ENCODE results near the gene SMC3.

SMC3 gene

DNA sequence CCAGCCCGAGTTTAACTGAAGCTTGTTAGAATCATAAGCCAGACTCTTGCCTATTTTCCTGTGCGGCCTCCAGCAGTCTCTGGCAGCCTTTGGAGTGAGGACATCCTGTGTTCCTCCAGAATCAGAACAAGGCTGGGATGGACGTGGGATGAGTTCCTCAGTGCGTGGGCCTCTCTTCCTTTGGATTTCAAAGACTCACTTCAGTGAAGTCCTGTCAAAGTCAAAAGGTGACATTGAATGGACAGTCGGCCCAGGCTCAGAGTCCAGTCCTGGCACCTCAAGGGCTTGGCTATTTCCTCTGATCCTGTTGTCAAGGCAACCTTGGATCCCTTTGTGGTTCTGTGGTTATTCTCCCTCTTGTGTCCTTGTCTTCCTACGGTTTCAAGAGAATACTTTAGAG is 21.4 kb upstream of the SMC3 start:
- DNase-seq, result no peak

DNA sequence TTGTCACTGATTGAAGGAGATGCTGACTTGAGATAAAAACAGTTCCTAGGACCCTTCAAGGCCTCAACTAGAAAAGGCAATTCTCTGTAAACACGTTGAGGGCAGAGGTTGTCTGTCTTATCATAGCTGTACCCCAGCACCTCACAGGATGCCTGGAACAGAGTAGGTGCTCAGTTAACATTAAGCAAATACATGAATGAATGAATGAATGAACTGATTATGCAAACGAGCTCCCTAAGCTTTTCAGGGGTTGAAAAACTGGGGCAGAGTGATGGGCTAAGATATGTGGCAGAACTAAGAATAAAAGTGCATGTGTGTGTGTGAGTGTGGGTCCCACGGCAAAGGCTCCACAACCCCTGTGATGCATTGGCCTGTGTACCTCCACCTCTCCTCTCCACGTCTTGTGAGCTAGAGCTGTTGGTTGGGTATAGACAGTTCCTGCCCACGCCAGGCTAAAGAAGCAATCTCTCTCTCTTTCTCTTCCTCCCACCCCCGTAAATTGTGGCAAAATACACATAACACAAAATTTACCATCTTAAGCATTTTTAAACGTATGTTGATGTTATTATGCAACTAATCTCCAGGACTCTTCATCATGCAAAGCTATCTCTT is 20.9 kb upstream of the SMC3 start:
- DNase-seq, result no peak

DNA sequence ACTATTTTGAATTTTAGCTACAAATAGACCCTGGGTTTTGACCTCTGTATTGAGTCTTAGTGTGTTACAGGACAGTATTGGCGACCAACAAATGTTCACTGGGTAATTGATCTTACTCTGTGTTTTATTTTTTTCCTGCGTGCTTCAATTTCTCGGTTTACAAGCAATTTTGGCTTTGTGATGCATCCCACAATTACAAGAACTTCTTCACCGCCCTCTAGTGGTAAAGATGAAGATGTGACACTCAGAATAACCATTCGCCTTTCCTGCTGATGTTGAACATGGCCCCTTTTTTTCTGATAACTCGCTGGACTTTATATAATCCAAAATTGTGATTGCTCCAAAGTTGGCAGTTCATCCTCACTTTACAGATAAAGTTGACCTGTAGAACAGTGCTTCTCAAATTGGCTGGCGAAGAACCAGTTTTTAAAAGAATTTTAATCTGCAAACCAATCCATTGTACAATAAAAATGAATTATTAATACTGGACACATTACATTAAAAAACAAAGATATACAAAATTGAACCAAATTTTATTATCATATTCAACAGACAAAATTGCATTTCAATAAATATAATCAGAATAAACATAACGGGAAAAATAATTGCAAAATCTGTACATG is 20.2 kb upstream of the SMC3 start:
- peak in 2 of 5 experiments; percentile 50 to 76 for DNase-seq

GRCh38 chr10:110548002-110548401 is 19.5 kb upstream of the SMC3 start:
- no peak for DNase-seq

GRCh38 chr10:110549211-110549610 is 18.3 kb upstream of the SMC3 start:
- no peak for DNase-seq

- no peak for DNase-seq
Observed at GRCh38 chr10:110553905-110554304, 13.6 kb upstream of the SMC3 start.

GRCh38 chr10:110556296-110556695 is 11.2 kb upstream of the SMC3 start:
- DNase-seq, result no peak

DNA sequence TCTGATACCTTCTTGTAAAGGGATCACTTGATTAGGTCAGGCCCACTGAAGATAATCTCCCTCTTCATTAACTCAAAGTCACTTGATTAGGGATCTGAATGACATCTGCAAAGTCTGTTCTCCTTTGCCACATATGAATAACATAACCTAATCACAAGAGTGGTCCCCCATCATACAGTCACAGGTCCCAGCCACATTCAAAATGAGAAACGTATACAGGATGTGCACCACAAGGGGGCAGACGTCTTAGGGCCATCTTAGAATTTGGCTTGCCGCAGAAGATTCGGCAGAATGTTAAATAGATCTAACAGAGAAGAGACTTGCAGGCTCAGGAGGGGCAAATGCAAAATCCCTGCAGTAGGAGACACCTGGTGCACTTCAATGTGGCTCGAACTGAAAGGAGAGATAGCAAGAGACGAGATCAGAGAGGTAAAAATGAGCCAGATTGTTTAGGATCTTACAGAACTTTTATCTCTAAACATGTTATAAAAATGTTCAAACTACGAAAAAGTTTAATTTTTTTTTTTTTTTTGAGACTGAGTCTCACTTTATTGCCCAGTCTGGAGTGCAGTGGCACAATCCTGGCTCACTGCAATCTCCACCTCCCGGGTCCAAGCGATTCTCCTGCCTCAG is 10.4 kb upstream of the SMC3 start:
- peak in 4 of 5 experiments; percentile 33 to 87 (median 48) for DNase-seq

DNA sequence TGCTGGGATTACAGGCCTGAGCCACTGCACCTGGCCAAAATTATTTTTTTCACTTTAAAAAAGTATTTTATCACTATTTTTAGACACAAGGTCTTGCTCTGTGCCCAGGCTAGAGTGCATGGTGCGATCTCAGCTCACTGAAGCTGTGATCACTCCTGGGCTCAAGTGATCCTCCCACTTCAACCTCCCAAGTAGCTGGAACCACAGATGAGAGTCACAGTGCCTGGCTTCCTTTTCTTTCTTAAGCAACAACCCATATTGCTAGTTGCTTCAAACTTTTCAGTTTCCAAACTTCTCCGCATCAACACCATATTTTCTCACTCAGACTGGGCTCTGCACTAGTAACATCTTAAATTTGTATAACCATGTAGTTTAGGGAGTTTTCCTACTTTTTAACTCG is 9.5 kb upstream of the SMC3 start:
- no peak for DNase-seq

- DNase-seq, result no peak
Observed at GRCh38 chr10:110560012-110560411, 7.5 kb upstream of the SMC3 start.

GRCh38 chr10:110561292-110561691 is 6.2 kb upstream of the SMC3 start:
- DNase-seq, result no peak

- DNase-seq, result no peak
Observed at GRCh38 chr10:110562348-110562747, 5.1 kb upstream of the SMC3 start.

DNA sequence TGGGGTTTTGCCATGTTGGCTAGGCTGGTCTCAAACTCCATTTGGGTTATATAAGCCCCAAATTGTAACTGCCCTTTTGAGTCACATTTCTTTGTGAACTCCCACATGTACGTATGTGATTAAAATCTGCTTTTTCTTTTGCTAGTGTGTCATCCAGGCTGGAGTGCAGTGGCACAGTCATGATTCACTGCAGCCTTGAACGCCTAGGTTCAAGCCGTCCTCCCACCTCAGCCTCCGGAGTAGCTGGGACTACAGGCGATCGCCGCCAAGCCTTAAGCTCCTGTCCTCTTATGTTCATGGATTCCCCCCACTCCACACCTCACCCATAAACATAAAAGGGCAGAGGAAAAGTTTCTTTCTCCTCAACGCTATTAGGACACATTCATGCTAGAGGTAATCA is 4.4 kb upstream of the SMC3 start:
- no peak for DNase-seq

GRCh38 chr10:110566472-110567200 is 859 bp upstream of the SMC3 start:
- DNase-seq, result no peak

- DNase-seq, result peak; percentile 33 to 80 (median 50)
Observed at GRCh38 chr10:110568055-110568735, 700 bp downstream of the SMC3 start.

GRCh38 chr10:110569122-110569521 is 1.6 kb downstream of the SMC3 start:
- peak in 1 of 5 experiments; percentile 41 for DNase-seq

- DNase-seq, result no peak
Observed at GRCh38 chr10:110569736-110570135, 2.2 kb downstream of the SMC3 start.

- DNase-seq, result no peak
Observed at GRCh38 chr10:110571093-110571743, 3.7 kb downstream of the SMC3 start.

DNA sequence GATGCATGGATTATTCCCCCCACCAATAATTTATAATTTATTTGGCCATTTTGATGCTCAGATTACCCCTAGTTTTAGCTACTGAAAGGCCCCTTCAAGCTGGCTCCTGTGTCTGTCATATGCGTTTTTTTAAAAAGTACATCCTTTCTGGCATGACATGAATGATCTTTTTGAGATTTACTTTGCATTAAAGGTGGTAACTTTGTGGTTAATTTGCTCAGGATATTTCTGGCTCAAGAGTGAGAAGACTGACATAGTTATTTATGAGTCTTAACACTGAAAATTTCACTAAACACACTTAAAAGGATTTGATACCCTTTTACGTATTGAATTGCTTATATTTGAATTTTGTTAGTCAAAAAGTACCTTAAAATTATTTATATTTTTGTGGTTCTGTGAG is 5.4 kb downstream of the SMC3 start:
- DNase-seq, result no peak

- no peak for DNase-seq
Observed at GRCh38 chr10:110574420-110574819, 6.9 kb downstream of the SMC3 start.

- no peak for DNase-seq
Observed at GRCh38 chr10:110576220-110576619, 8.7 kb downstream of the SMC3 start.

GRCh38 chr10:110577056-110577455 is 9.6 kb downstream of the SMC3 start:
- DNase-seq, result no peak

DNA sequence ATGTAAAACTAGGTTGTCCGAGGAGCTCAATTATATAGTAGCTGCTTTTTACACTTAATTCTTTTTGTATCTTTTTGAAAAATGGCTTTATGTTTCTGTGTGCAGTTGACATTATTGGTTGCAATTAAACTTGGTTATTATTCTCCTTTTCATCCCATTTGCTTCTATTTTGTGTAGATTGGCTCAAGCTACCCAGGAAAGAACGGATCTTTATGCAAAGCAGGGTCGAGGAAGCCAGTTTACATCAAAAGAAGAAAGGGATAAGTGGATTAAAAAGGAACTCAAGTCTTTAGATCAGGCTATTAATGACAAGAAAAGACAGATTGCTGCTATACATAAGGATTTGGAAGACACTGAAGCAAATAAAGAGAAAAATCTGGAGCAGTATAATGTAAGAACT is 16.5 kb downstream of the SMC3 start:
- DNase-seq, result no peak

Data from T-helper 2 cell (primary cell).